GM20431 (cell line): ENCODE measurements around the gene SEPTIN3.

Experiments used
- in situ Hi-C: fragments of 300-500 bp; cut with MseI, MboI; formaldehyde crosslinking; loops from one replicate; pipeline ENCODE4 v1.15.0; 2020; ENCODE audit warnings: low sequenced_read_pairs; ENCODE audit not compliant: unreplicated experiment

SEPTIN3 gene

DNA sequence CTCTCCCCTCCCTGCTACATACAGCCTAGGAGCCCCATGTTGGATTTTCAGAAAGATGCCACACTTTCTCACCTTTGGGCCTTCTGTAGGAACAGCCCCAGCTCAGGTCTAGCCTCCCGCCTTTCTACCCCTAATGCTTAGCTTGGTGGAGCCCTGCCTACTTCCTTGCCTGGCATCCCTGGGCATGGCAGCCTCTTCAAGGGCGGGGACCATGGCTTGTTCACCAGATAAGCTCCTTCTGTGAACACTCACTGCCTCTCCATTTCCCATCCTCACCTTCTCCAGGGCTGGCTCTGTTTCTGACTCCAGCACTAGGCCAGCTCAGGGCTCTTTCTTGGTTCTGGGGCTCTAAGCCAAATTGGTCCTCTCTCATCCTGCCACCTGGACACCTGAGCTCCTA is 1.4 kb downstream of the SEPTIN3 start:
- in situ Hi-C loops: loop anchor here (25.0 kb wide), 1 partner anchor 467 kb away; the partner anchor contains the start of gene NFAM1

DNA sequence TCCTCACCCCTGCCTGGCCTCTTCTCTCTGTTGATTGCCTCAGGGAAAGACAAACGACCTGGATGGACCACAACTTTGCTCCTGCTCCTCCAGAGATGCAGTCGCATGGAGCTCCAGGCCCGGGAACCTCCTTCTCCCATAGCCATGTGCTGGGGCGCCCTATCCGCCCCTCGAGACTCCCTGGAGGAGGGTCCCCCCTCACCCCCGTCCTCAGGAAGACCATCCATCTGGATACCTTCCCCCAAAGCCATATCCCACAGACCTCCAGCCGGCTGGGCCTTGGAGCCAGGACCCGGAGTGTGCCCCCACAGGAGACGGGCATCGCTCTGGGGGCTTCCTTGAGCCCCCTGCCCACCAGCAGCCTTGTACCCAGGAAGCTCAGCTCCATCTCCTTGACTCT is 2.2 kb downstream of the SEPTIN3 start:
- in situ Hi-C loops: loop anchor here (25.0 kb wide), 1 partner anchor 466 kb away; the partner anchor contains the start of gene NFAM1

DNA sequence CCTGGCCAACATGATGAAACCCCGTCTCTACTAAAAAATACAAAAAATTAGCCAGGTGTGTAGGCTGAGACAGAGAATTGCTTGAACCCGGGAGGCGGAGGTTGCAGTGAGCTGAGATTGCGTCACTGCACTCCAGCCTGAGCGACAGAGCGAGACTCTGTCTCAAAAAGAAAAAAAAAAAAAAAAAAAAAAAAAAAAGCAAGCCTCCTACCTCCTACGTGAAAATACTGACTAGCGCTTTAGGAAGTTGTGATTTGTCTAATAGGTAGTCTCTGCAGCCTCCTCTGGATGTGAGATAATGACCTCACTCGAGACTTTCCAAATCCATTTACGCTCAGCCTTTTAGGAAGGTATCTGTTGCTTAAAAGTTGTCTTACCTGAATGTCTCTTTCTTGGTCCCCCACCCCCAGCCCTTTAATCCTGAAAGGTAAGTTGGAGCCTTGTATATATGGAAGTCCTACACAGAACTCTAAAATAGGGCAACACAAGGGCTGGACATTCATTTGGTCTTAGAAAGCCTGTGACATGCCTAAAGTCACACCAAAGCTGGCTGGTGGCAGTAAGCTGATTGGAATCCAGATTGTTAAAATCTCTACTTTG is 5.5 kb downstream of the SEPTIN3 start:
- in situ Hi-C loops: loop anchor here (25.0 kb wide), 1 partner anchor 463 kb away; the partner anchor contains the start of gene NFAM1

DNA sequence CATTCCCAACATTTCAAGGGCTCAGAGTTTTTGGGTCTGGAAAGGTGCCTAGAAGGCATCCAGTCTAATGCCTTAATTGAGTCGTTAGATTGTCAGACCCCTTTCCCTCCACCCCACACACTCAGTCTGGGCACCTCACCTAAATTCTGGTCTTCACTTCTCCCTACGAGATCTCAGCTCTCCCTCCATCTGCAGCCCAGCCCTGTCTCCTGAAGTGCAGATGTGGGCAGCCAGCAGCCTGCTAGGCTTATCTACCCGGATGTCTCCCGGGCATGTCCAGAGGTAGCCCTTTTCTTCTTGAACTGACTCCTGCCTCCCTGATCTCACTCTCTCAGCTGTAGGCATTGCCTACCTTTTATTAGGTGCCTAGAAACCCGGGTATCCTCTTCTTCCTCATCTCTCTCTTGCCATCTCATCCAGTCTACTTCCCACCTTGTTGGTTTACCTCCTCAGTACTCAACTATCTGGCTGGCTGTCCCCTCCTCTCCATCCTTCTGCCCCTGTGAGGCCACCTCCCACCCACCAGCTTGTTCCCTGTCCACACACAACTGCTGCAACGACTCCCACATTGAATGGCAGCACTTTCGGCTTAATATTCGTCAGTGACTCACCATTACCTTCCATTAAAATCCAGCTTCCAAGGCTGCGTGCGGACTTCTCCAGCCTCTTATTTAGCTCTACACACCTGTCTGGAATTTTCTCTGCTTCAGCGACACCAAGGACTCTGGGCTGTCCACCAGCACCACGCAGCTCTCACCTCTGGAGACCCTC is 6.2 kb downstream of the SEPTIN3 start:
- in situ Hi-C loops: no loop called here

DNA sequence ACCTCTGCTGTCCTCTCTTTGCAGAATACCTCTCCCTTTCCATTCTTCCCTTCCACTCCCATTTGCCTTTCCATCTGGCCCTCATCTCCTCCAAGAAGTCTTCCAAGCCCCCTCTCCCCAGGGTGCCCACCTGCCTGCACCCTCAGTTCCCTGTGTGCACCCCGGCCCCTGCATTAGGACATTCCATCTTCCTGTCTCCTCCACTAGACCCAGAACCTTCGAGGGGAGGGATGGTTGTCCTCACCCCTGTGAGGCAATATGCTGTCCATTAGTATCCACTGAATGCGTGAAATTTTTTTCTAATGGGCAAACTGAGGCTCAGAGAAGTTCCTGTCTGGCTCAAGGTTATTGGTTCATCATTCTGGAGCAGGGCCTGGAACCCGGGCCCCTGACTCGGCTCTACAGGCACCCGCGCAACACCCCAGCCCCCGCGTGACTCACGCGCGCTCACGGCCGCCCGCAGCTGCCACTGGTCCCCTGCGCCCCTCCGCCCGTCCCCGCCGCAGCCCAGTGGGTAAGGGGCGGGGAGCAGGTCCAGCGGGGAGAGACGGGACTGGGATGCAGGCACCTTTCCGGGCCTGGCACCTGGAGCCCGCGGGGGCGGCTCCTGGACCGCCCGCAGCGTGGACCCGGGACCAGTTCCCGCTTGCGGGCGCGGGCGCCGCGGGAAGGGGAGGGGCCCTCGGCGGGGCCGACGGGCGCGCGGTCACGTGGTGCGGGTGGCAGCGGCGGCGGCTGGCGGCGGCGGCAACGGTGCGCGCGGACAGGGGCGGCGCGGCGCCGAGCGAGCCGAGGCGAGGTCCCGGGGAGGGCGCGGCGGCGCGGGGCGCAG is 7.0 kb downstream of the SEPTIN3 start:
- in situ Hi-C loops: no loop called here

DNA sequence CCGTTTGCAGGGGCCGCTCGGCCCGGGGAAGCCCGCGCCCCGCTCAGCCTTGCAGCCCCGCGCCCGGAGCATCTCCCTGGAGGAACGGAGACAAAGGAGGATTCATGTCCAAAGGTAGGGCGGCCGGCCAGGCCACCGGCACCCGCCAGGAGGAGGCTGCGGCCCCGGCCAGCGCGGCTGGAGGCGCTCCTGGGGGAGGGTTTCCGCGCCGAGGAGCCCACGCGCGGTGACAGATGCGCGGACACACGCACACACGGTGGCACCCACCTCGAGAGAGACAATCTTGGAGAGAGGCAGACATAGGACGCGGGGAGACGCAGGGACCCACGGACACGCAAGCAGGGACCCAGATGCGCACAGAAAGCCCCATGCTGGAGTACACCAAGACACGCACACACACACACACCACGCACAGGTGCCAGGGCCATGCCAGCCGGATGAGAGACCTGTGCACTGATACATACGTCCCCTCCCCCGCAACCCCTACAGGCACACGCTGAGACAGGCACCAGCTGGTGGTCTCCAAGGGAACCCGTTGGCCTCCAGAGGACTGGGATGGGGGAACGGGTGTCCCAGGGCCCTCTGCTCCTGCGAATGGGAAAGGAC is 7.8 kb downstream of the SEPTIN3 start:
- in situ Hi-C loops: no loop called here

DNA sequence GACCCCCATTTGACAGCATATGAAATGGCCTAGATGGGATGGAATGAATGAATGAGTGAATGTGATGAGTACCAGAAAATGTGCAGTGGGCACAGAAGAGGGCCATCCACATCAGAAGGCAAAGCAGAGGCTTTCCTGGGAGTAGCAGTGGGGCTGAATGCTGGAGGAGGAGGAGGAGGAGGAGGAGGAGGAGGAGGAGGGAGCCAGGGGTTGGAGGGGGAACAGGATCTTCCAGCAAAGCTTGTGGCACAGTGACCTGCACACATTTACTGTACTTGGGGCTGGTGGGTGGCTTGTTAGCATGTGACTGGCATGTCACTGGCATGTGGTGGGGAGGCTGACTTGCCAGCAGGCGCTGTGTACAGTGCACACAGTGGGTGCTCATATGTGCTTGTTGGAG is 9.5 kb downstream of the SEPTIN3 start:
- in situ Hi-C loops: no loop called here

DNA sequence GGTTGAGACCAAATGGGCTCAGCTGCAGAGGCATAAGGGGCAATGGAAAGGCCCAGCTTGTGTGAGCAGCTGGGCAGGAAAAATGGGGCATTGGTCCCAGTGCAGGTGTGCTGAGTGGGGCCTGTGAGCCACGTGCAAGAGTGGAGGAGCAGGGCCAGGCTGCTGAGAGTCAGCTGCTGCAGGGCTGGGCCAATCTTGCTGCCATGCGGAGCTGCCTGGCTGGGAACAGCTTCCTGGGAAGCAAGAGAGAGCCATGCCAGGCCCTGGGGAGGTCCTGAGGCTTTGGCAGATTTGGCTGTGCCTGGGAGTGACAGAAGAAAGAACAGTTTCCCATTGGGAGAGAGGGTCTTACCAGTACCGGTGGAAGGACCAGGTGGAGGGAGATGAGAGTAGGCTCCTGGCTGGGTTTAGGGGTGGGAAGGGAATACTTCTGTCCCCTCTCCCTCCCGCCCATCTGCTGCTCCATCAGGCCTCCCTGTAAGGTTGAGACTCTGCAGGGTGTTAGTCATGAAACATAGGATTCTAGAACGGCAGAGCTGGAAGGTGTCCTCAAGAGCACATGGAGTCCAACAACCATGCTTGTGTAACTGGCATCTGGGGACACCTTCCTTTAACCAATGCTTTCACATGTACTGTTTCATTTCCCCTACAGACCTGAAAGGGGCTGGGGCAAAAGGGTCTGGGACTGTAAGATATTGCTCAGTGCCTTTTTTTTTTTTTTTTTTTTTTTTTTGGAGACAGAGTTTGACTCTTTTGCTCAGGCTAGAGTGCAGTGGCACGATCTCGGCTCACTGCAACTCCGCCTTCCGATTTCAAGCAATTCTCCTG is 10.4 kb downstream of the SEPTIN3 start:
- in situ Hi-C loops: no loop called here

DNA sequence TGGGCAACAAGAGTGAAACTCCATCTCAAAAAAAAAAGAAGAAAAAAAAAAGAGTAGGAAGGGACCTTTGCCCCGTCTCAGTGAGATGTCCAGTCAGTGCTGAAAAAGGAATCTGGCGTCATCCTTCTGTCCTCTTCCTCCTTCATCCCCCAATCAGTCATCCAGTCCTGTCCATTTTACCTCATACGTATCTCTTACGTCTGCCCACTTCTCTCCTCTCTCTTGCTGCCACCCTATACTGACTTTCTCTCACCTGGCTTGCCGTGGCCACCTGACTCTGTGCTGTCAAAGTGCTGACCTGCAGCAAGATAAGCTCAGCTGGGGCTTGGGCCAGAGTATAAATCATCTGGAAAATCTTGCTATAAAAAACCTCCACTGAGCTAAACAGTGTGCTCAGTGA is 13.6 kb downstream of the SEPTIN3 start:
- in situ Hi-C loops: no loop called here

DNA sequence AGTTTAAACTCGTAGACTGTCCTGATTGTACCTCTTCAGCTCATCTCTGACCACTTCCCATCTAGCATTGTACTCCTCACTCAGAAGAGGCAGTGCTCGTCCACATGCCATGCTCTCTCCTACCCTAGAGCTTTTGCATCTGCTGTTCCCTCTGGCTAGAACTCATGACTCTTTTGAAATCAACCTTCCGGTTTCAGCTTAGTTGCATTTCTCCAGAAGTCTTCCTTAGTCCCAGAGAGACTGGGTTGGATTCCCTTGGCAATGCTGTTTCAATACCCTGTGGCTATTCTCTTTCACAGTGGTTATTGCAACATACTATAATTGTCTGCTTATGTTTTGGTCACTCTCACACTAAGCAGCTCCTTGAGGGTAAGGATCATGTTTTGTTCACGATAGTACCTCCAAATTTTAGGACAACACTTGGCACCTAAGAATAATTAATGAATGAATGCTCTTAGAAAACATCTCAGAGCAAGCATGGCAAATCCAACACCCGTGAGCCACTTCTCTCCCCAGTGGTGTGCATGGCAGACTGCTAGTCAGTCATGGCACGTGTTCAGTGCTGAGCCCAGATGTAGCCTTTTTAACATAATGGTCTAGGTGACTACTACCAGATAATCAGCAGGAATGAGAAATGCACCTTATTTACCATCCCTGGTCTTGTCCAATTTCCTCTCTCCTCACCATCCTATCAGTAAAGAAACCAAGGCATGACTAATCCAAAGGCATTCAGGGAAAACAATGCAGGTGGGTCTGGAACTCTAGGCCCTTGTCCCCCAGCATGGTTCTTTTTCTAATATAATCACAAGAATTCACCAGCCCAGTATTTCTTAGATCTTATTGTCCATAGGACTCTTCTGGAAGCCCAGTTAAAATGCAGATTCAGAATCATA is 14.5 kb downstream of the SEPTIN3 start:
- in situ Hi-C loops: no loop called here

DNA sequence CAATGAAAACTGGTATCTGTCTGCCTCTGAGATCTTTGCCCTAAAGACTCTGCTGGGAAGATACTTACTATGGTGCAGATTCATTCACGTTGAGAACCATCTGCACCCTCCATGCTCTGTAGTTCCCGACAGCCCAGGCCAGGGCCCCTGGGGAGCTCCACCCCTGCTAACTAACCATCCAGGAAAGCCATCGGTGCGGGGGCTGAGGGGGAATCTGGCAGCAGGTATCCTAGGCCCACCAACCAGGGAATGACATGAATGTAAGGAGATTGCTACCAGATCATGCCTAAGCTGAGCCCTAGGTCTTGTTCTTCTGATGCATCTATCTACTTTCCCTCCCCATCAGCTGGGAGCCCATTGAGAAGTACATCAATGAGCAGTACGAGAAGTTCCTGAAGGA is 18.0 kb downstream of the SEPTIN3 start:
- in situ Hi-C loops: no loop called here

DNA sequence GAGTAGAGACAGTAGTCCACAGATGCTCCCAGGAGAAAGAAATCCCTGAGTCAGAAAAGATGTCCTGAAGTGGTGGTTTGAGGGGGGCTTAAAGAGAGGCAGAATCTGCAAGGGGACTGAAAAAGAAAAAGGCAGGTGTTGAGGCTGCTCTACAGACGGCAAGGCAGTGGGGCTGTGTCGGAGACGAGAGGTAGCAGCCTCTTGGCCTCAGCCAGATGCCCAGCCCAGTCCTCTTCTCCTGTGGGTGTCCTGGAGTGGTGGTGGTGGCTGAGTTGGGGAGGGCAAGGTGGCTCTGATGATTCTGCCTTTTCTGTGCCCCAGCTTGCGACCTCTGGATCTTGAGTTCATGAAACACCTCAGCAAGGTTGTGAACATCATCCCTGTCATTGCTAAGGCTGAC is 20.0 kb downstream of the SEPTIN3 start:
- in situ Hi-C loops: no loop called here

DNA sequence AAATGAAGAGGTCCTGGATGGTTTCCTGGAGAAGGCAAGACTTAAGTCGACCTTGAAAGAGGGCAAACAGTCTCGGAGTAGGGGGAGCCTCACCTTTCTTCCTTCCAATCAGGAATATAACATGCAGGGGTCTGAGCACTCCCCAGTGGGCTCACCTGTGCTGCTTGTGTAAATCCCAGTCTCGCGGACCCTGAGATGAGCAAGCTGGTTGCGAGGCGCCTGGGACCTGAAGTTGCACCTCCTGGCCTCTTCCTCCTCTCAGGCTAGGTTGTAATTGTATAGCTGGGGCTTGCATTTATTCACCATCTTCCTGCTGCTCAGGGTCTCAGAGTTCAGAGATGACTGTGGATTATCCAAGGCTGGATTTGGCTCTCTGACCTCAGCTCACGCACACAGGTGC is 21.9 kb downstream of the SEPTIN3 start:
- in situ Hi-C loops: no loop called here

DNA sequence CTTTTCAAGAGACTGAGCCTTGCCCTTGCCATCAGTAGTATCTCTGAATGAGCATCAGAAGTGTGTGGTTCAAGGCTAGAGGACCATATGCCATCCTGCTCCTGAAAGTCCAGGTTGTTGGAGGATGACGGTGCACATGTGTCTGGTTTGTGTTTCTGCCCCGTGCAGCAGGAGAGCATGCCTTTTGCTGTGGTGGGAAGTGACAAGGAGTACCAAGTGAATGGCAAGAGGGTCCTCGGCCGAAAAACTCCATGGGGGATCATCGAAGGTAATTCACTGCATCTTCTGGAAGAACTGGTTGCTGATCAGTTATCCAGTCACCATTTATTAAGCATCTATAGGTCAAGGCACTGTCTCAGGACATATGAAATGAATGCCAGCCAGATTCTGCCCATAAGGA is 23.3 kb downstream of the SEPTIN3 start:
- in situ Hi-C loops: no loop called here

DNA sequence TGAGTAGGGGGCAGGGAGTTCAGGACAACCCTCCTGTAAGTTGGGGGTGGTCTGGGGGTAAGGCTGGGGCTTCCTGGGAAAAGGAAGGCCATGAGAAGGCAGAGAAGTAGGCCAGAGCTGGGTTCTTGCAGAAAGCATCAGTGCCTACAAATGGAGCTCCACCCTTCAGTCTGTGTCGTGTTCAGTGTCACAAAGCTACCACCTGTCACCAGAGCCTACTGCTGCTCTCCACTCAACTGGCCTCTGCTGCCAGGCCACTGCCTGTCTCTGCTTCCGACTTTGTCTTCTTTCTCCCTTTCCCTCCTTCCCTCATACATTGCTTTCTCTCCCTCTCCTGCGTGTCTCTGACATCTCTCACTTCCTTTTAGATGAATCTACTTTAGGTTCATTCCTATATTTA is 26.0 kb downstream of the SEPTIN3 start:
- in situ Hi-C loops: no loop called here

DNA sequence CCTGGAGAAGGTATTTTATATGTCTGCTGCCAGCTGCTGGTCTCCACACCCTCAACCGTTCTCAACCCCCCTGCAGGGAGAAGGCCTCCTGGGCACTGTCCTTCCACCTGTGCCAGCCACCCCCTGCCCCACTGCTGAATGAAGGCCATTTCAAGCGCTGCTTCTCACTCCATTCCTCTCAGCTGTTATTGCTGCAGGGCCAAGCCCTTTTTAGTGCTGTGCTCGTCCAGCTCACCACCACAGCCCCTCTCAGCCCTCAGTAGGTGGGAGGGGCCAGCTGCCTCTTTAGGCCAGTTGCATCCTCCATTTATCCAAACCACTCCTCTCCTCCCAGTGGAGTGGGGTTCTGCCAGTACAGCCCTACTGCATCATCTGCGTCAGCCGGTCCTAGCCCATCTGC is 27.6 kb downstream of the SEPTIN3 start:
- in situ Hi-C loops: no loop called here

DNA sequence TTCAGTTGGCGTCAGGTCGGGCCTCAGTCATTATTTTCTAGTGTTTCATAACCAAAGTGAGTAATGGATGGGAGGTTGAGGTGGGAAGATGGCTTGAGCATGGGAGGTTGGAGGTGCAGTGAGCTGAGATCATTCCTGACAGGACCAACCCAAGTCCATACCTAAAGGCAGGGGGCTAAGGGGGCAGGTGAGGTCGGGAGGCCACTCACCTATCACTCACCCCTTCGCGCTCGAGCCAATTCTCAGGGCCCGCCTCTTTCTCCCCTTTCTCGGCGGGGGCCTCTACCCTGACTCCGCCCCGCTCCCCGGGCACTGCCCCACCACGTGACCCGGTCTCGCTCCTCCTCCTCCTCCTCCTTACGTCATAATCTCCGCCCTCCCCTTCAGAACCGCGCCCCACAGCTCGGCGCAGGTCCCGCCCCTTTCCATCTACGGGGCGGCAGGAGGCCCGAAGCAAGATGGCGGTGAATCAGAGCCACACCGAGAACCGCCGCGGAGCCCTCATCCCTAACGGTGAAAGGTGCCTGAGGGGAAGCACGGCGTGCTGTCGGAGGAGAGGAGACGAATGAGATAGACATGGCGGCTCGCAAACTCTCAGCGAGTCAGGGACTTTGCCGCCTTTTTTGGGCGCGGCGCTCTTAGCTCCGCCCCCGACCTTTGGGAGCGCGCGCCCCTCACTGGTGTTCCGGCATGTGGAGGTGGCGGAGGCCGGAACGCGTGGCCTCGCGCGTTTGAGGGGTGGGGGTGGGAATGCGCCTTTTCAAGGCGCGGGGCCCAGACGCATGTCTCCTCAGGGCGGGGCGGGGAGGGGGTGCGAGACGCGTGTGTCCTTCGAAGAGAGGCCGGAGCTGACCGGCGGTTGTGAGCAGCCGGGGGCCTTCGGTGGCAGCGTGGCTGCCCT is 29.4 kb downstream of the SEPTIN3 start, which contains the start of gene WBP2NL:
TSS of gene WBP2NL (plus strand) at position 428 of the 901 bp plus-strand sequence. CDS start at position 459, 31 bp downstream.
- in situ Hi-C loops: no loop called here

DNA sequence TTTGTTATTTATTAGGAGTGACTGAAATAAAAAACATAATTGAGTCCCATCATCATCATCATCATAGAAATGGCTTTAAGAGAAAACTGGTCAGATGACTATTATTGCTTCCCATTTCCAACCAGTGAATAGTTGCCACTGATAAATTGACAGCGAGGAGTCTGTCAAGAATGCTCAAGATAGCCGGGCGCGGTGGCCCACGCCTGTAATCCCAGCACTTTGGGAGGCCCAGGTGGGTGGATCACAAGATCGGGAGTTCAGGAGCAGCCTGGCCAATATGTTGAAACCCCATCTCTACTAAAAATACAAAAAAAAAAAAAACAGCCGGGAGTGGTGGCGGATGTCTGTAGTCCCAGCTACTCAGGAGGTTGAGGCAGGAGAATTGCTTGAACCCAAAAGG is 31.2 kb downstream of the SEPTIN3 start:
- in situ Hi-C loops: no loop called here
